Gastroesophageal sphincter (tissue), 4 donors: ENCODE data around the gene ERP29. TPM values are rescaled to one million over a fixed set of nuclear protein-coding genes. Genes with fewer than 3 reads are reported as not detected.

Source experiments
- ATAC-seq: fragments of 150-250 bp; one replicate; pipeline ENCODE4 v1.9.1; 2016; ENCODE audit warnings: mild to moderate bottlenecking, moderate library complexity
- H3K27ac ChIP-seq, 4 donors: fragments of 200-600 bp; sonication (generic) in 3 of 4; 1 replicate in 3 of 4; 2 replicates in 1 of 4; pipeline ENCODE4 v1.5.1; 2016 to 2019
- H3K27me3 ChIP-seq: fragments of 200-600 bp; sonication (generic); one replicate; pipeline ENCODE4 v1.5.1; 2019
- H3K36me3 ChIP-seq, 2 donors: fragments of 200-600 bp; sonication (generic); one replicate each; pipeline ENCODE4 v1.5.1; 2019; ENCODE audit warnings: control low read depth in 1 of 2
- H3K4me1 ChIP-seq, 3 donors: fragments of 200-600 bp; sonication (generic); 1 replicate in 2 of 3; 2 replicates in 1 of 3; pipeline ENCODE4 v1.5.1; 2016 to 2019; ENCODE audit warnings: control low read depth in 2 of 3
- H3K4me3 ChIP-seq, 2 donors: fragments of 200-600 bp; sonication (generic); one replicate each; pipeline ENCODE4 v1.5.1; 2019; ENCODE audit warnings: mild to moderate bottlenecking in 1 of 2, moderate library complexity in 1 of 2
- H3K9me3 ChIP-seq, 3 donors: fragments of 200-600 bp; sonication (generic); one replicate each; pipeline ENCODE4 v1.5.1; 2017 to 2019; ENCODE audit warnings: control low read depth in 2 of 3
- EP300 ChIP-seq: sonication (generic); formaldehyde crosslinking; IDR thresholded peaks from one replicate; pipeline ENCODE4 v1.6.1; 2017; ENCODE audit warnings: antibody characterized with exemption, mild to moderate bottlenecking
- POLR2A ChIP-seq, 2 donors: fragments of 450-650 bp; IDR thresholded peaks; one replicate each; pipeline ENCODE4 v1.6.1; 2017; ENCODE audit warnings: antibody characterized with exemption in 2 of 2, mild to moderate bottlenecking in 2 of 2, moderate library complexity in 1 of 2
- POLR2AphosphoS5 ChIP-seq: sonication (generic); formaldehyde crosslinking; IDR thresholded peaks from one replicate; pipeline ENCODE4 v1.6.1; 2017; ENCODE audit warnings: antibody characterized with exemption
- WGBS, 2 donors: methylation state at CpG; one replicate each; pipeline ENCODE4 v1.1.5; 2018; ENCODE audit warnings: low coverage in 1 of 2; 5-methylcytosine and 5-hydroxymethylcytosine counted together
- total RNA-seq, 4 donors: library from RNA; depleted of rRNA; stranded (reverse); fragments of >200 nt; gene quantifications; one replicate each; pipeline ENCODE4 v1.1.0, GENCODE V29; 2016
- TF ChIP-seq, protein P1 (sequence below), 4 experiments: fragments of 200-600 bp in 2 of 4; fragments of 450-650 bp in 2 of 4; sonication (generic) in 1 of 4; IDR thresholded peaks; one replicate each; pipeline ENCODE4 v1.5.1; 2017 to 2019; ENCODE audit warnings: antibody characterized with exemption in 4 of 4, mild to moderate bottlenecking in 2 of 4, moderate library complexity in 2 of 4

ERP29 gene
- total RNA-seq, 4 donors from 2014 or later: 37.1 to 147 (median 38.1) TPM

DNA sequence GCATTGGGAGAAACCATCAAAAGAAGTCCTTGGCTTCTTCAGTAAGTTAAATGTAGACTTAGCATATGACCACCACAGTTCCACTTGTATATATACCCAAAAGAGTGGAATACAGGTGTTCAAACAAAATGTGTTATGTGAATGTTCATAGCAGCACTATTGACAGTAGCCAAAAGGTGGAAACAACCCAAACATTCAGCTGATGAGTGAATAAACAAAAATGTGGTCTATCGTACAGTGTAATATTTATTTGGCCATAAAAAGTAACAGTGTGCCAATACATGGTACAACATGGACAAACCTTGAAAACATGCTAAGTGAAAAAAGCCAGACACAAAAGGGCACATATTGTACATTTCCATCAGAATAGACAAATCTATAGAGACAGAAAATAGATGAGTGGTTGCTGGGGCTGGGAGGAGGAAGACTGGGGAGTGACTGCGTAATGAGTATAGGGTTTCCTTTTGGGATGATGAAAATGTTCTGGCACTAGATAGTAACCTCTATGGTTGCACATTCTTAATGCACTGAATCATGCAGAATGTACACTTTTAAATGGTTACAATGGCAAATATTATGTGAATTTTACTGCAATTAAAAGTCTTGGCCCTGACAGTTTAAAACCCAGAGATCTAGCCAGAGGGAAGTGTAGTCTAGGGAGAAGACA, 5.5 kb downstream of the ERP29 start:
- Histone ChIP-seq H3K4me1 (peaks cover 0 to 50% (median 5%) of the 10 kb centered on the region in 3 donors), H3K27me3 (no peaks in the 10 kb centered on the region), H3K9me3 (no peaks in the 10 kb centered on the region), H3K4me3 (no peak overlapping the region), H3K27ac (no peak overlapping the region), H3K36me3 (peaks cover 0 to 59% of the 10 kb centered on the region in 2 donors)
- no peak for TF ChIP-seq POLR2A (IDR thresholded peaks at IDR 0.05)
- no peak for ATAC-seq
- 67 to 68% methylated on average over 1 to 2 of the region's 2 CpGs for WGBS, 2 donors

DNA sequence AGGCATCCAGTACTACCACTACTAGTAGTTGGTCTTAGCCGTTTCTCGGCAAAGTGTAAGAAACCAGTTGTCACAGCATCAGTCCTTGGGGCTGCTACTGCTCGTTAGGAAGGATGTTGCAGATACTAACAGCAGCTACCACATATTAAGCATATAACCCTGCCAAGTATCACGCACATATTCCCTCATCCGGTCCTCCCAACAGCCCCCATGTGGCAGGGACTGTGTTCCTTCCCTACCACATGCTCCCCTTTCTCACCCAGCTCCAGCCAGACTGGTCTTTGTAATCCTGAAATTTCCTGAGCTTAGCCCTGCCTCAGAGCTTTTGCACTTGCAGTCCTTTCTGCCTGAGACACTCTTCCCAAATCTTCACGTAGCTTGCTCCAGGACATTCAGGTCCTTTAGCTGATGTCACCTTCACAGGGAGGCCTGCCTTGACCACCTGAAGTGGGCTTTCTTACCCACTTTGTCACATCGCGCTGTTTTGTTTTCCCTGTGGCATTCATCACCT, 7.8 kb downstream of the ERP29 start:
- Histone ChIP-seq H3K4me3 (no peak overlapping the region), H3K27ac (no peak overlapping the region), H3K9me3 (no peaks in the 10 kb centered on the region), H3K4me1 (peaks cover 0 to 29% (median 0%) of the 10 kb centered on the region in 3 donors), H3K27me3 (no peaks in the 10 kb centered on the region), H3K36me3 (peaks cover 0 to 68% of the 10 kb centered on the region in 2 donors)
- no peak for ATAC-seq
- 87 to 88% methylated on average over 6 to 8 of the region's 8 CpGs for WGBS, 2 donors
- no peak for TF ChIP-seq POLR2AphosphoS5

DNA sequence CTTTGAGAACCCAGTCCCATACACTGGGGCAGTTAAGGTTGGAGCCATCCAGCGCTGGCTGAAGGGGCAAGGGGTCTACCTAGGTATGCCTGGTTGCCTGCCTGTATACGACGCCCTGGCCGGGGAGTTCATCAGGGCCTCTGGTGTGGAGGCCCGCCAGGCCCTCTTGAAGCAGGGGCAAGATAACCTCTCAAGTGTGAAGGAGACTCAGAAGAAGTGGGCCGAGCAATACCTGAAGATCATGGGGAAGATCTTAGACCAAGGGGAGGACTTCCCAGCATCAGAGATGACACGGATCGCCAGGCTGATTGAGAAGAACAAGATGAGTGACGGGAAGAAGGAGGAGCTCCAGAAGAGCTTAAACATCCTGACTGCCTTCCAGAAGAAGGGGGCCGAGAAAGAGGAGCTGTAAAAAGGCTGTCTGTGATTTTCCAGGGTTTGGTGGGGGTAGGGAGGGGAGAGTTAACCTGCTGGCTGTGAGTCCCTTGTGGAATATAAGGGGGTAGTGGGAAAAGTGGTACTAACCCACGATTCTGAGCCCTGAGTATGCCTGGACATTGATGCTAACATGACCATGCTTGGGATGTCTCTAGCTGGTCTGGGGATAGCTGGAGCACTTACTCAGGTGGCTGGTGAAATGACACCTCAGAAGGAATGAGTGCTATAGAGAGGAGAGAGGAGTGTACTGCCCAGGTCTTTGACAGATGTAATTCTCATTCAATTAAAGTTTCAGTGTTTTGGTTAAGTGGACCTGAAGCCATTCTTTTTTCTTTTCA, 9.2 kb downstream of the ERP29 start:
- Histone ChIP-seq H3K4me1 (peaks cover 0 to 21% (median 0%) of the 10 kb centered on the region in 3 donors), H3K27me3 (no peaks in the 10 kb centered on the region), H3K4me3 (no peak overlapping the region), H3K27ac (no peak overlapping the region), H3K9me3 (no peaks in the 10 kb centered on the region), H3K36me3 (peaks cover 0 to 63% of the 10 kb centered on the region in 2 donors)
- no peak for ATAC-seq
- 86 to 92% methylated on average over 2 to 10 of the region's 11 CpGs for WGBS, 2 donors
- TF ChIP-seq POLR2A (IDR thresholded peaks at IDR 0.05): no peak
- TF ChIP-seq, protein P1, sequence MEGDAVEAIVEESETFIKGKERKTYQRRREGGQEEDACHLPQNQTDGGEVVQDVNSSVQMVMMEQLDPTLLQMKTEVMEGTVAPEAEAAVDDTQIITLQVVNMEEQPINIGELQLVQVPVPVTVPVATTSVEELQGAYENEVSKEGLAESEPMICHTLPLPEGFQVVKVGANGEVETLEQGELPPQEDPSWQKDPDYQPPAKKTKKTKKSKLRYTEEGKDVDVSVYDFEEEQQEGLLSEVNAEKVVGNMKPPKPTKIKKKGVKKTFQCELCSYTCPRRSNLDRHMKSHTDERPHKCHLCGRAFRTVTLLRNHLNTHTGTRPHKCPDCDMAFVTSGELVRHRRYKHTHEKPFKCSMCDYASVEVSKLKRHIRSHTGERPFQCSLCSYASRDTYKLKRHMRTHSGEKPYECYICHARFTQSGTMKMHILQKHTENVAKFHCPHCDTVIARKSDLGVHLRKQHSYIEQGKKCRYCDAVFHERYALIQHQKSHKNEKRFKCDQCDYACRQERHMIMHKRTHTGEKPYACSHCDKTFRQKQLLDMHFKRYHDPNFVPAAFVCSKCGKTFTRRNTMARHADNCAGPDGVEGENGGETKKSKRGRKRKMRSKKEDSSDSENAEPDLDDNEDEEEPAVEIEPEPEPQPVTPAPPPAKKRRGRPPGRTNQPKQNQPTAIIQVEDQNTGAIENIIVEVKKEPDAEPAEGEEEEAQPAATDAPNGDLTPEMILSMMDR (IDR thresholded peaks at IDR 0.05): no peak
- no peak for TF ChIP-seq EP300
- TF ChIP-seq POLR2AphosphoS5: no peak

DNA sequence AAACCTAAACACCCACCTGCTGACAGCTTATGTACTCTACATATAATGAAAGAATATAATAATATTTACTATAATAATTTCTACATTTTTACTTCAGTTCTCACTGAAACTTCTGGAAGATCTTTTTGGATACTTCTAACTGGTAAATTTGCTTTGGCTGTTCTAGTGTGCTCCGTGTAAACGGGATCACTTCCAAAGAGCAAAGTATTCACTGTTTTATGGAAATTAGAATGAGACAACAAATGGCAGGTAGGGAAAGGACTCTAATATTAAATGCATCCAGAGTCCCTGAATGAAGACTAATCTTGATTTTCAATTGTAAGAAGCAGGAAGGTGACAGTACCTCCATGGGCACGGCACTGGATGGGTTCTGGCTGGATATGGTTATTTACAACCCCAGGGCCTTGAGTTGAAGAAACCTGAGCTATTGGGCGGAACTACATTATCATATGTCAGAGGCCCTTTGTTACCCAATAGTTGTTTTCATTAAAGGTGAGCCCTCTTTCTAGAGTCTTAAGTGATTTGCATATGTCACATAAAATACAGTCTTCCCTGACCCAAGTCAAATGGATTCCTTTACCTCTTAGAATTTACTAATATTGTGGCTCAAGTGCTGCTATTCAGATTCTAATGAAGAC, 10.7 kb downstream of the ERP29 start:
- no peak for TF ChIP-seq POLR2A (IDR thresholded peaks at IDR 0.05)
- TF ChIP-seq, protein P1 (IDR thresholded peaks at IDR 0.05): no peak
- TF ChIP-seq POLR2AphosphoS5: no peak
- no peak for ATAC-seq
- H3K4me3 ChIP-seq: no peak overlapping the region
- H3K36me3 ChIP-seq: peaks cover 0 to 70% of the 10 kb centered on the region in 2 donors
- no peaks in the 10 kb centered on the region for H3K9me3 ChIP-seq
- 80 to 84% methylated on average over 2 to 4 of the region's 4 CpGs for WGBS, 2 donors
- H3K27me3 ChIP-seq: no peaks in the 10 kb centered on the region
- H3K27ac ChIP-seq: no peak overlapping the region
- peaks cover 0 to 12% (median 0%) of the 10 kb centered on the region in 3 donors for H3K4me1 ChIP-seq

DNA sequence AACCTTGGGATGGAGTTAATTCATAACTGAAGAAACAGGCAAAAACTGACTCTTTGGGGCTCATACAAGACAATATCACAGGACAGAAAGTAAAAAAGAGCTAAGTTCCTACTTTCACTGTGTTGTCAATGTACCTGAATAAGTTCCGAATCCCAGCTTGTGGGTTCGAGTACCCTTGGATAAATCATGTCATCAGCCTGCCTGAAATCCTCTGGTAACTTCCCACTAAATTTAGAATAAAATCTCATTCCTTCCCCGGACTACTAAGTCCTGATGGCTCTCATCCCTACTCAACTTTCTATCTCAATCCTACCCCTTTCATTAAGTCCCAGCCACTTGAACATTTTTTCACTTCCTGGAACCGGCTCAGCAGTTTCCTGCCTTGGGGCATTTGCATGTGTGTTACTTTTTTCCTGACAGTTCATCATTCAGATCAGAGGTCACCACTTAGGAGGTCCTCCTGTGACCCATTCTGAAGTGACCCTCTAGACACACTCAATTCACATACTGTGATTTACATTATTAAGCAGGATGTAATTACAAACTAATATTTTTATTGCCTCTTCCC, 12.7 kb downstream of the ERP29 start:
- ATAC-seq: no peak
- no peak overlapping the region for H3K4me3 ChIP-seq
- peaks cover 0 to 74% of the 10 kb centered on the region in 2 donors for H3K36me3 ChIP-seq
- no peak for TF ChIP-seq POLR2AphosphoS5
- TF ChIP-seq, protein P1 (IDR thresholded peaks at IDR 0.05): no peak
- no peak for TF ChIP-seq POLR2A (IDR thresholded peaks at IDR 0.05)
- TF ChIP-seq EP300: no peak
- no peaks in the 10 kb centered on the region for H3K9me3 ChIP-seq
- no peaks in the 10 kb centered on the region for H3K27me3 ChIP-seq
- no peak overlapping the region for H3K27ac ChIP-seq
- H3K4me1 ChIP-seq: no peaks in the 10 kb centered on the region
- WGBS, 2 donors: 57 to 68% methylated on average over 4 of the region's 4 CpGs
